ENCODE data around the gene MBD5. TPM values are rescaled to one million over a fixed set of nuclear protein-coding genes. Genes with fewer than 3 reads are reported as not detected.

The MBD5 gene
- total and polyA plus RNA-seq, 4 donors, result 2.0 to 15.9 (median 9.5) TPM

GRCh38 chr2:148238561-148238960, 217.7 kb downstream of the MBD5 start:
- 96% methylated on average over 4 of the region's 4 CpGs for WGBS
- H3K4me1 ChIP-seq (ENCODE audit: control insufficient read depth in 4 of 4, insufficient read depth in 4 of 4, low read length in 3 of 4), result no peaks in the 10 kb centered on the region
- no peak overlapping the region for H3K9ac ChIP-seq (ENCODE audit: low read depth in 1 of 2, low read length in 2 of 2)
- TF ChIP-seq RAD21 (IDR thresholded peaks at IDR 0.05) (no peak), GABPA (IDR thresholded peaks at IDR 0.05 in 1 of 2, conservative IDR thresholded peaks at IDR 0.05 in 1 of 2) (no peak), NR2F2 (IDR thresholded peaks at IDR 0.05) (no peak), YY1 (IDR thresholded peaks at IDR 0.05) (no peak), FOXA2 (IDR thresholded peaks at IDR 0.05) (no peak), HNF4G (IDR thresholded peaks at IDR 0.05) (no peak), MAX (IDR thresholded peaks at IDR 0.05) (no peak), TAF1 (conservative IDR thresholded peaks at IDR 0.05) (no peak), FOXA1 (IDR thresholded peaks at IDR 0.05) (no peak), HNF4A (conservative IDR thresholded peaks at IDR 0.05) (no peak), RXRA (IDR thresholded peaks at IDR 0.05) (no peak), SP1 (IDR thresholded peaks at IDR 0.05) (no peak), JUND (IDR thresholded peaks at IDR 0.05) (no peak), EGR1 (IDR thresholded peaks at IDR 0.05; ENCODE audit: low read depth in 2 of 2) (no peak), ATF3 (IDR thresholded peaks at IDR 0.05) (no peak)
- TF ChIP-seq, protein P1, sequence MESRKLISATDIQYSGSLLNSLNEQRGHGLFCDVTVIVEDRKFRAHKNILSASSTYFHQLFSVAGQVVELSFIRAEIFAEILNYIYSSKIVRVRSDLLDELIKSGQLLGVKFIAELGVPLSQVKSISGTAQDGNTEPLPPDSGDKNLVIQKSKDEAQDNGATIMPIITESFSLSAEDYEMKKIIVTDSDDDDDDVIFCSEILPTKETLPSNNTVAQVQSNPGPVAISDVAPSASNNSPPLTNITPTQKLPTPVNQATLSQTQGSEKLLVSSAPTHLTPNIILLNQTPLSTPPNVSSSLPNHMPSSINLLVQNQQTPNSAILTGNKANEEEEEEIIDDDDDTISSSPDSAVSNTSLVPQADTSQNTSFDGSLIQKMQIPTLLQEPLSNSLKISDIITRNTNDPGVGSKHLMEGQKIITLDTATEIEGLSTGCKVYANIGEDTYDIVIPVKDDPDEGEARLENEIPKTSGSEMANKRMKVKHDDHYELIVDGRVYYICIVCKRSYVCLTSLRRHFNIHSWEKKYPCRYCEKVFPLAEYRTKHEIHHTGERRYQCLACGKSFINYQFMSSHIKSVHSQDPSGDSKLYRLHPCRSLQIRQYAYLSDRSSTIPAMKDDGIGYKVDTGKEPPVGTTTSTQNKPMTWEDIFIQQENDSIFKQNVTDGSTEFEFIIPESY (IDR thresholded peaks at IDR 0.05), result no peak
- TF ChIP-seq, protein P2, sequence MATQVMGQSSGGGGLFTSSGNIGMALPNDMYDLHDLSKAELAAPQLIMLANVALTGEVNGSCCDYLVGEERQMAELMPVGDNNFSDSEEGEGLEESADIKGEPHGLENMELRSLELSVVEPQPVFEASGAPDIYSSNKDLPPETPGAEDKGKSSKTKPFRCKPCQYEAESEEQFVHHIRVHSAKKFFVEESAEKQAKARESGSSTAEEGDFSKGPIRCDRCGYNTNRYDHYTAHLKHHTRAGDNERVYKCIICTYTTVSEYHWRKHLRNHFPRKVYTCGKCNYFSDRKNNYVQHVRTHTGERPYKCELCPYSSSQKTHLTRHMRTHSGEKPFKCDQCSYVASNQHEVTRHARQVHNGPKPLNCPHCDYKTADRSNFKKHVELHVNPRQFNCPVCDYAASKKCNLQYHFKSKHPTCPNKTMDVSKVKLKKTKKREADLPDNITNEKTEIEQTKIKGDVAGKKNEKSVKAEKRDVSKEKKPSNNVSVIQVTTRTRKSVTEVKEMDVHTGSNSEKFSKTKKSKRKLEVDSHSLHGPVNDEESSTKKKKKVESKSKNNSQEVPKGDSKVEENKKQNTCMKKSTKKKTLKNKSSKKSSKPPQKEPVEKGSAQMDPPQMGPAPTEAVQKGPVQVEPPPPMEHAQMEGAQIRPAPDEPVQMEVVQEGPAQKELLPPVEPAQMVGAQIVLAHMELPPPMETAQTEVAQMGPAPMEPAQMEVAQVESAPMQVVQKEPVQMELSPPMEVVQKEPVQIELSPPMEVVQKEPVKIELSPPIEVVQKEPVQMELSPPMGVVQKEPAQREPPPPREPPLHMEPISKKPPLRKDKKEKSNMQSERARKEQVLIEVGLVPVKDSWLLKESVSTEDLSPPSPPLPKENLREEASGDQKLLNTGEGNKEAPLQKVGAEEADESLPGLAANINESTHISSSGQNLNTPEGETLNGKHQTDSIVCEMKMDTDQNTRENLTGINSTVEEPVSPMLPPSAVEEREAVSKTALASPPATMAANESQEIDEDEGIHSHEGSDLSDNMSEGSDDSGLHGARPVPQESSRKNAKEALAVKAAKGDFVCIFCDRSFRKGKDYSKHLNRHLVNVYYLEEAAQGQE (IDR thresholded peaks at IDR 0.05), result no peak
- TF ChIP-seq, protein P3, sequence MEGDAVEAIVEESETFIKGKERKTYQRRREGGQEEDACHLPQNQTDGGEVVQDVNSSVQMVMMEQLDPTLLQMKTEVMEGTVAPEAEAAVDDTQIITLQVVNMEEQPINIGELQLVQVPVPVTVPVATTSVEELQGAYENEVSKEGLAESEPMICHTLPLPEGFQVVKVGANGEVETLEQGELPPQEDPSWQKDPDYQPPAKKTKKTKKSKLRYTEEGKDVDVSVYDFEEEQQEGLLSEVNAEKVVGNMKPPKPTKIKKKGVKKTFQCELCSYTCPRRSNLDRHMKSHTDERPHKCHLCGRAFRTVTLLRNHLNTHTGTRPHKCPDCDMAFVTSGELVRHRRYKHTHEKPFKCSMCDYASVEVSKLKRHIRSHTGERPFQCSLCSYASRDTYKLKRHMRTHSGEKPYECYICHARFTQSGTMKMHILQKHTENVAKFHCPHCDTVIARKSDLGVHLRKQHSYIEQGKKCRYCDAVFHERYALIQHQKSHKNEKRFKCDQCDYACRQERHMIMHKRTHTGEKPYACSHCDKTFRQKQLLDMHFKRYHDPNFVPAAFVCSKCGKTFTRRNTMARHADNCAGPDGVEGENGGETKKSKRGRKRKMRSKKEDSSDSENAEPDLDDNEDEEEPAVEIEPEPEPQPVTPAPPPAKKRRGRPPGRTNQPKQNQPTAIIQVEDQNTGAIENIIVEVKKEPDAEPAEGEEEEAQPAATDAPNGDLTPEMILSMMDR (IDR thresholded peaks at IDR 0.05; ENCODE audit: low read depth, low read length, missing input control), result no peak
- no peak overlapping the region for H3K4me3 ChIP-seq (ENCODE audit: low read depth in 1 of 3, low read length in 3 of 3)
- no peaks in the 10 kb centered on the region for H3K27me3 ChIP-seq (ENCODE audit: control insufficient read depth in 4 of 4, insufficient read depth in 4 of 4, low read length in 3 of 4)
- DNase-seq (ENCODE audit: low spot score), result no peak
- H3K27ac ChIP-seq (ENCODE audit: low read depth in 1 of 2, low read length in 2 of 2), result no peak overlapping the region
- no peaks in the 10 kb centered on the region for H3K9me3 ChIP-seq (ENCODE audit: control insufficient read depth in 4 of 4, low read length in 3 of 4)
- peaks cover 0 to 8% (median 0%) of the 10 kb centered on the region in 4 donors for H3K36me3 ChIP-seq (ENCODE audit: control insufficient read depth in 4 of 4, insufficient read depth in 3 of 4, low read depth in 1 of 4, low read length in 3 of 4)

All from liver (tissue), 9 donors.